ENCODE data around the gene PCDHB2.
A peak's percentile ranks its signal among the peaks of the same experiment; 100 is the strongest.
"Not testable (repeated sequence)": the region's sequence is repeated elsewhere in the genome, so short reads cannot be mapped to it uniquely, and the experiment has no call there.

PCDHB2 gene

DNA sequence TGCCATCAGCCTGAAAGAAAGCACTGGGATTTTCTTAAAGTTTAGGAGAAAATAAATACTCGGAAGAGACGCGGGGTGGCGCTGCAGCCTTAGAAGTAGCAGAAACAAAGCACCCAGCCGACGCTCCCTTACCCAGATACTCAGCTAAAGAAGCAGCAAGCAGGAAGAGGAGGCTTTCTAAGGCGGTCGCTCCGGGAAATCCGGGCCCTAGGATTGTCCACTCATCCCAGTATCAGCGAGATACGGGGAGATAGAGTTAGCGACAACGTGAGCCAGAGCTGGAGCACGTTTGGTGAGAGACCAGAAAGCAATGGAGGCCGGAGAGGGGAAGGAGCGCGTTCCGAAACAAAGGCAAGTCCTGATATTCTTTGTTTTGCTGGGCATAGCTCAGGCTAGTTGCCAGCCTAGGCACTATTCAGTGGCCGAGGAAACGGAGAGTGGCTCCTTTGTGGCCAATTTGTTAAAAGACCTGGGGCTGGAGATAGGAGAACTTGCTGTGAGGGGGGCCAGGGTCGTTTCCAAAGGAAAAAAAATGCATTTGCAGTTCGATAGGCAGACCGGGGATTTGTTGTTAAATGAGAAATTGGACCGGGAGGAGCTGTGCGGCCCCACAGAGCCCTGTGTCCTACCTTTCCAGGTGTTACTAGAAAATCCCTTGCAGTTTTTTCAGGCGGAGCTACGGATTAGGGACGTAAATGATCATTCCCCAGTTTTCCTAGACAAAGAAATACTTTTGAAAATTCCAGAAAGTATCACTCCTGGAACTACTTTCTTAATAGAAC lies at the start of gene PCDHB2:
PCDHB2 (plus strand) TSS at position 135 of the 782 bp plus-strand sequence; CDS start at position 311, 176 bp downstream.
- DNase-seq, result no peak

- DNase-seq, result no peak
These were observed 43.5 kb upstream of the PCDHB2 start, which contains the start of gene PCDHB1 for GRCh38 chr5:141050622-141051520. TSS of gene PCDHB1 (plus strand) at chr5:141051374. CDS start at chr5:141051471, 97 bp downstream.

DNA sequence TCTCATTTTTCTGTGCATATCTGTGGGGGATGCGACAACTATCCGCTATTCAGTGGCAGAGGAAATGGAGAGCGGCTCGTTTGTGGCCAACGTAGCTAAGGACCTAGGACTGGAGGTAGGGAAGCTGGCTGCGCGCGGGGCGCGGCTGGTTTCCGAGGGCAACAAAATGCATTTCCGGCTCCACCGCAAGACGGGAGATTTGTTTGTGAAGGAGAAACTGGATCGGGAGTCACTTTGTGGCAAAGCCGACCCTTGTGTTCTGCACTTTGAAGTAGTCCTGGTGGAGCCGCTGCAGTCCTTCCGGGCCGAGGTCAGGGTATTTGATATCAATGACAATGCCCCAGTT lies 42.9 kb upstream of the PCDHB2 start:
- DNase-seq, result no peak

GRCh38 chr5:141077826-141078225 lies 16.6 kb upstream of the PCDHB2 start:
- no peak for DNase-seq

DNA sequence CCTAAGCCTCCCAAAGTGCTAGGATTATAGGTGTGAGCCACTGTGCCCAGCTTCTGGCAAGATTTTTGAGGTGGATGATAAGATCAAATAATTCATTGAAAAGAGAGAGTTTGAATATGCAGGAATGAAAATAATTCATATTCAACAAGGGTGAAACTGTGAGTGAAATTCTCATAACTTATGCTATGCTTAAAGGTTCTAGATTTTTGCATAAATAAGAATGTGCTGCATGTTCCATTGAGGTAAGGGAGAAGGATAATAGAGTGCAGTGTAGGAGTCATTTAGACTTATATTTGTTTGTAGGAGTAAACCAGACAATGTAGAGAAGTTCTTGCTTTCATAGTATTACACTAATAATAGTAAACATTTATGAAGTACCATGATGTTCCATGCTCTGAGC lies 12.2 kb upstream of the PCDHB2 start:
- no peak for DNase-seq

DNA sequence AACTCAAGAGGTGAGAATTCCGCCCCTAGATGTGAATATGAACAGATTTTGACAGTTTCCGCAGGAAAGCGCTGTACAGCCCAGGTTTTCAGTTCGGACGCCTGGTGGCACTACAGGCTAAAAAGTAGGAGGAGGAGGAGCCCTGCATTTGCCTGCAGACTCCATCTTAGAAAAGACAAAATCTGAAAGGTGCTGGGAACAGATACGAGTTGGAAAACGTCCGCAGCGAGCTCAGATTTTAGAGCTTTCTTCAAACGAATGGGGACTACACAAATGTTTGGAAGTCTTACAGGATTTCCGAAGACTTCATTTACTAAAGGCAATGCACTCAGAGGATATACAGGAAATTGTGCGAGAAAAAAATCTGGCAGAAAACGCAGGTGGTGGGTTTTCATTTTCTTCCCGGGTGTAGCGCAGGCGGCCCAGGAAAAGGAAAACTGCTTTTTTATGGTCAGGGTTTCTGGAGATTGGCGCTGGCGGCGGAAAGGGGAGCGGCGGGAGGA lies 9.9 kb upstream of the PCDHB2 start:
- DNase-seq, result peak in 5 of 6 experiments; percentile 5 to 48 (median 12)

- no peak for DNase-seq
These were observed 837 bp downstream of the PCDHB2 start for GRCh38 chr5:141095263-141095641.

DNA sequence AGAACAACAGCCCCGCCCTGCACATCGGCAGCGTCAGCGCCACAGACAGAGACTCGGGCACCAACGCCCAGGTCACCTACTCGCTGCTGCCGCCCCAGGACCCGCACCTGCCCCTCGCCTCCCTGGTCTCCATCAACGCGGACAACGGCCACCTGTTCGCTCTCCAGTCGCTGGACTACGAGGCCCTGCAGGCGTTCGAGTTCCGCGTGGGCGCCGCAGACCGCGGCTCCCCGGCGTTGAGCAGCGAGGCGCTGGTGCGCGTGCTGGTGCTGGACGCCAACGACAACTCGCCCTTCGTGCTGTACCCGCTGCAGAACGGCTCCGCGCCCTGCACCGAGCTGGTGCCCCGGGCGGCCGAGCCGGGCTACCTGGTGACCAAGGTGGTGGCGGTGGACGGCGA lies 1.8 kb downstream of the PCDHB2 start:
- DNase-seq, result not testable (repeated sequence)

DNA sequence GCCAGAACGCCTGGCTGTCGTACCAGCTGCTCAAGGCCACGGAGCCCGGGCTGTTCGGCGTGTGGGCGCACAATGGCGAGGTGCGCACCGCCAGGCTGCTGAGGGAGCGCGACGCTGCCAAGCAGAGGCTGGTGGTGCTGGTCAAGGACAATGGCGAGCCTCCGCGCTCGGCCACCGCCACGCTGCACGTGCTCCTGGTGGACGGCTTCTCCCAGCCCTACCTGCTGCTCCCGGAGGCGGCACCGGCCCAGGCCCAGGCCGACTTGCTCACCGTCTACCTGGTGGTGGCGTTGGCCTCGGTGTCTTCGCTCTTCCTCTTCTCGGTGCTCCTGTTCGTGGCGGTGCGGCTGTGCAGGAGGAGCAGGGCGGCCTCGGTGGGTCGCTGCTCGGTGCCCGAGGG lies 2.2 kb downstream of the PCDHB2 start:
- not testable (repeated sequence) for DNase-seq

- no peak for DNase-seq
These were observed 5.9 kb downstream of the PCDHB2 start, which contains the start of gene PCDHB3 for GRCh38 chr5:141100243-141100805. TSS of gene PCDHB3 (plus strand) at chr5:141100473. CDS start at chr5:141100650, 177 bp downstream.

DNA sequence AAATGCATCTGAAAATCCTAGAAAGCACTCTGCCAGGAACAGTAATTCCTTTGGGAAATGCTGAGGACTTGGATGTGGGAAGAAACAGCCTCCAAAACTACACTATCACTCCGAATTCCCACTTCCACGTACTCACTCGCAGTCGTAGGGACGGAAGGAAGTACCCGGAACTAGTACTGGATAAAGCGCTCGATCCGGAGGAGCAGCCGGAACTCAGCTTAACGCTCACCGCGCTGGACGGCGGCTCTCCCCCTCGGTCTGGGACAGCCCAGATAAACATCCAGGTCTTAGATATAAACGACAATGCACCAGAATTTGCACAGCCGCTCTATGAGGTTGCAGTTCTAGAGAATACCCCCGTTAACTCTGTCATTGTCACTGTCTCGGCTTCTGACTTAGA lies 6.6 kb downstream of the PCDHB2 start:
- no peak for DNase-seq

DNA sequence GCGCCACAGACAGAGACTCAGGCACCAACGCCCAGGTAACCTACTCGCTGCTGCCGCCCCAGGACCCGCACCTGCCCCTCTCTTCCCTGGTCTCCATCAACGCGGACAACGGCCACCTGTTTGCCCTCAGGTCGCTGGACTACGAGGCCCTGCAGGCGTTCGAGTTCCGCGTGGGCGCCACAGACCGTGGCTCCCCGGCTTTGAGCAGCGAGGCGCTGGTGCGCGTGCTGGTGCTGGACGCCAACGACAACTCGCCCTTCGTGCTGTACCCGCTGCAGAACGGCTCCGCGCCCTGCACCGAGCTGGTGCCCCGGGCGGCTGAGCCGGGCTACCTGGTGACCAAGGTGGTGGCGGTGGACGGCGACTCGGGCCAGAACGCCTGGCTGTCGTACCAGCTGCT lies 7.7 kb downstream of the PCDHB2 start:
- DNase-seq, result not testable (repeated sequence)

DNA sequence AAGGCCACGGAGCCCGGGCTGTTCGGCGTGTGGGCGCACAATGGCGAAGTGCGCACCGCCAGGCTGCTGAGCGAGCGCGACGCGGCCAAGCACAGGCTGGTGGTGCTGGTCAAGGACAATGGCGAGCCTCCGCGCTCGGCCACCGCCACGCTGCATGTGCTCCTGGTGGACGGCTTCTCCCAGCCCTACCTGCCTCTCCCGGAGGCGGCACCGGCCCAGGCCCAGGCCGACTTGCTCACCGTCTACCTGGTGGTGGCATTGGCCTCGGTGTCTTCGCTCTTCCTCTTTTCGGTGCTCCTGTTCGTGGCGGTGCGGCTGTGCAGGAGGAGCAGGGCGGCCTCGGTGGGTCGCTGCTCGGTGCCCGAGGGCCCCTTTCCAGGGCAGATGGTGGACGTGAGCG lies 8.1 kb downstream of the PCDHB2 start:
- DNase-seq, result not testable (repeated sequence)

- DNase-seq, result no peak
These were observed 10.9 kb downstream of the PCDHB2 start for GRCh38 chr5:141105350-141105749.

DNA sequence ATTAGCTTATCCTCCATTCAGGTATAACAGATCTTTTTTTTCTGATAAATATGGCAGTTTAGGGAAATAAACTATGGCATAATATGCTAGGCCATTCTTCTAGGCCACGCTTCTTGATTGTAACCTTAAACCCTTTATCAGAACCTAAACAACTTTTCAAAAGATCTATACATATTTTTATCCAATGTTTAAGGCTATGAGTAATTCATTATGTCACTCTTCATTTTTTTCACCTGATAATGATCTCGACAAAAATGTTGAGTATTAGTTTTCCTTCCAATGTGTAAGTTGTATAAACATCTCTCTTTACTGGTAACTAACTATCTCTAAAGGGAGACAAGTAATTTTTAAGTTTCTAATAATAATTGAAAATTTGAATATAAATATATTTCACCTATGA lies 24.8 kb downstream of the PCDHB2 start:
- DNase-seq, result no peak

GRCh38 chr5:141121563-141121962 lies 27.1 kb downstream of the PCDHB2 start, which contains the start of gene PCDHB4:
TSS of gene PCDHB4 (plus strand) at chr5:141121818. CDS start at chr5:141121999, 181 bp downstream.
- DNase-seq, result no peak

DNA sequence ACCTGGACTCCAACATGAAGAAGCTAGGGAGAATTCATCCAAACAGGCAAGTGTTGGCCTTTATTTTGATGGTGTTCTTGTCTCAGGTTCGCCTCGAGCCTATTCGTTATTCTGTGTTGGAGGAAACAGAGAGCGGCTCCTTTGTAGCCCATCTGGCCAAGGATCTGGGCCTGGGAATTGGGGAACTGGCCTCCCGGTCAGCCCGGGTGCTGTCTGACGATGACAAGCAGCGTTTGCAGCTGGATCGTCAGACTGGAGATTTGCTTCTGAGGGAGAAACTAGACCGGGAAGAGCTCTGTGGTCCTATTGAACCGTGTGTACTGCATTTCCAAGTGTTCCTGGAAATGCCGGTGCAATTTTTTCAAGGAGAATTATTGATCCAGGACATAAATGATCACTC lies 27.6 kb downstream of the PCDHB2 start:
- no peak for DNase-seq

- DNase-seq, result not testable (repeated sequence)
These were observed 29.2 kb downstream of the PCDHB2 start for GRCh38 chr5:141123396-141124135.

GRCh38 chr5:141127305-141127704 lies 32.9 kb downstream of the PCDHB2 start:
- no peak for DNase-seq

- peak in 1 of 6 experiments; percentile 10 for DNase-seq
These were observed 40.8 kb downstream of the PCDHB2 start, which contains the start of gene PCDHB5 for GRCh38 chr5:141135030-141135717. TSS of gene PCDHB5 (plus strand) at chr5:141135206. CDS start at chr5:141135435, 229 bp downstream.

DNA sequence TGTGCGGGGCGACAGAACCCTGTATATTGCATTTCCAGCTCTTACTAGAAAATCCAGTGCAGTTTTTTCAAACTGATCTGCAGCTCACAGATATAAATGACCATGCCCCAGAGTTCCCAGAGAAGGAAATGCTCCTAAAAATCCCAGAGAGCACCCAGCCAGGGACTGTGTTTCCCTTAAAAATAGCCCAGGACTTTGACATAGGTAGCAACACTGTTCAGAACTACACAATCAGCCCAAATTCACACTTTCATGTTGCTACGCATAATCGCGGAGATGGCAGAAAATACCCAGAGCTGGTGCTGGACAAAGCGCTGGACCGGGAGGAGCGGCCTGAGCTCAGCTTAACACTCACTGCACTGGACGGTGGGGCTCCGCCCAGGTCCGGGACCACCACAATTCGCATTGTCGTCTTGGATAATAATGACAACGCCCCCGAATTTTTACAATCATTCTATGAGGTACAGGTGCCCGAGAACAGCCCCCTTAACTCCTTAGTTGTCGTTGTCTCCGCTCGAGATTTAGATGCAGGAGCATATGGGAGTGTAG lies 41.4 kb downstream of the PCDHB2 start:
- no peak for DNase-seq

All from stimulated activated naive CD4-positive, alpha-beta T cell (primary cell).